ENCODE measurements around the gene ATP8A2.
"Not testable (repeated sequence)": the region's sequence is repeated elsewhere in the genome, so short reads cannot be mapped to it uniquely, and the experiment has no call there.

ATP8A2 gene

GRCh38 chr13:25774056-25774455 lies 402.3 kb downstream of the ATP8A2 start:
- H3K36me3 Mint-ChIP-seq (ENCODE audit: low read depth); H3K4me3 Mint-ChIP-seq; H3K27me3 Mint-ChIP-seq; H3K9me3 Mint-ChIP-seq; H3K27ac Mint-ChIP-seq; DNase-seq: not testable (repeated sequence)
- peaks cover 17% of the 10 kb centered on the region for H3K4me1 Mint-ChIP-seq (ENCODE audit: low read depth)

GRCh38 chr13:25775275-25775674 lies 403.5 kb downstream of the ATP8A2 start:
- Mint-ChIP-seq H3K9me3 (no peaks in the 10 kb centered on the region), H3K4me1 (ENCODE audit: low read depth) (peaks cover 17% of the 10 kb centered on the region), H3K27me3 (peaks cover 4% of the 10 kb centered on the region), H3K27ac (no peak overlapping the region), H3K4me3 (no peak overlapping the region), H3K36me3 (ENCODE audit: low read depth) (no peaks in the 10 kb centered on the region)
- DNase-seq: no peak

DNA sequence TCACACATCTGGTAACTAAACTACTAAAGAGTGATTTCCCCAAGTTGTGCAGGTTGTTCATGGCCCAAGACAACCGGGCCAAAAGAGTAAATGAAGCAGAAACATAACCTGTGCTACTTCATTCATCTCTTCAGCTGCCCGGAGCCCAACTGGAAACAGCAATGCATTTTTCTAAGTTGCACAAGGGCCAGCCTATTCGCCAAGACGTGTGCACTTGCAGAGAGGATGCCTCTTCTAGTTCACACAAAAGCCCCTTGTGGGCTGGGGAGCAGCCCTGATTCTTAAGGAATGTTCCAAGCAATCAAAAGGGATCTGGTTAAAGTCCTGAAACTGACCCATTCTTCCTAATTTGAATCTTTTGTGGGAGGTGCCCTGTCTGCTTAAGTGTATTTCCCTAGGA lies 404.2 kb downstream of the ATP8A2 start:
- DNase-seq: no peak
- peaks cover 15% of the 10 kb centered on the region for H3K4me1 Mint-ChIP-seq (ENCODE audit: low read depth)
- no peak overlapping the region for H3K27ac Mint-ChIP-seq
- peaks cover 4% of the 10 kb centered on the region for H3K27me3 Mint-ChIP-seq
- H3K9me3 Mint-ChIP-seq: no peaks in the 10 kb centered on the region
- no peak overlapping the region for H3K4me3 Mint-ChIP-seq
- H3K36me3 Mint-ChIP-seq (ENCODE audit: low read depth): no peaks in the 10 kb centered on the region

DNA sequence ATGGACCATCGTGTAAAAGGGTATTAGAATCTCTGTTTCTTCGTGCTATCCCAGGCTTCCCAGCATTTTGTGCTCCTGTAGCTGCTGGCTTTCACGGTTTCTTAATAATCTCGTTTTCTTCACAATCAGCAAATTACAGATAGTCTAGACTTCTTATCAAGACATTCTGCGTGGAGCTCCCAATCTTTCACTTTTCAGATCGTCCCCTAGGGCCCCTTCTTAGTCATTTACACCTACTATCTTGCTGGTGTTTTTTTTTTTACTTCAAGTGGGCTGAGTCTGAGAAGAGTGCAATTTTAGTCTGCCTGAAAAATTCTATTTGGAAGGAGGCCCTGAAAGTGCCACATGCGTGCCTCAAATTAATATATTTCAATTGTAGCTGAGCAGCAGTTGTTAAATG lies 404.9 kb downstream of the ATP8A2 start:
- Mint-ChIP-seq H3K36me3 (ENCODE audit: low read depth) (no peaks in the 10 kb centered on the region), H3K27ac (no peak overlapping the region), H3K9me3 (no peaks in the 10 kb centered on the region), H3K27me3 (peaks cover 4% of the 10 kb centered on the region), H3K4me3 (no peak overlapping the region), H3K4me1 (ENCODE audit: low read depth) (peaks cover 8% of the 10 kb centered on the region)
- DNase-seq: no peak

DNA sequence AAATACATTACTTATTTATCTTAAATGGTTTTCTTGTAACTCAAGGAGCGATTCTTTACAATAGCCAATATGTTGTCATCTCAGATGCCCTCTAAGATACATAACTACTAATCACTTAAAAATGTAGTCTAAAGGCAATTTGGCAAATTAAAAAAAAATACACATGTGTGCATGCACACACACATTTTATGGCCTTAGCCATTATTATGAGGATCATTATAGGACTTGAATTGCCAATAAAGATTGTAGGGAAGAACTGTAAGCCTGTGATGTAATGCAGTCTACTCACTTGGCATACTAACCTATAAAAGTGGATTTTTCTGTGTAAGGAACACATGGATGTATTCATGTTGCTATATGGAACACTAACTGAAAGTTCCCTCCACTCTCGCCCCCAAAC lies 405.7 kb downstream of the ATP8A2 start:
- H3K9me3 Mint-ChIP-seq: no peaks in the 10 kb centered on the region
- peaks cover 4% of the 10 kb centered on the region for H3K27me3 Mint-ChIP-seq
- H3K27ac Mint-ChIP-seq: no peak overlapping the region
- no peak for DNase-seq
- peaks cover 4% of the 10 kb centered on the region for H3K4me1 Mint-ChIP-seq (ENCODE audit: low read depth)
- H3K36me3 Mint-ChIP-seq (ENCODE audit: low read depth): no peaks in the 10 kb centered on the region
- H3K4me3 Mint-ChIP-seq: no peak overlapping the region

DNA sequence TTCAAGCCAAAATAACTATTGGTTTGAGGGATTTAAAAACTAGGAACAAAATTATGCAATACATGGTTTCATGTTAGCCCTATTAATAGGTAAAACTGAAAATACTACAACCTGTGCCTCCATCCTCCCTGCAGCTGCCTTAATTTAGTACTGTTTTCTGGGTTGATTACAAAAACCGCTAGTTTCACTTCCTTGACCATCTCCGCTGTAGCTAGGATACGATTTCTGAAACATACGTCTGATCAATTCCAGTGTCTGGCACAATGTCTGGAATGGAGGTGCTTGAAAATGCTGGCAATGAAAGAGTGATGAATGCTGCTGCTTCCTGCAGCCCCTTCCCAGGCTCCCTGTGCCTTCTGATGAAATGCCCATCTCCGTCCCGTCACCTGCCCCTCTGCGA lies 406.6 kb downstream of the ATP8A2 start:
- H3K4me1 Mint-ChIP-seq (ENCODE audit: low read depth): peaks cover 4% of the 10 kb centered on the region
- DNase-seq: no peak
- H3K9me3 Mint-ChIP-seq: no peaks in the 10 kb centered on the region
- H3K4me3 Mint-ChIP-seq: no peak overlapping the region
- H3K27me3 Mint-ChIP-seq: peaks cover 4% of the 10 kb centered on the region
- no peak overlapping the region for H3K27ac Mint-ChIP-seq
- H3K36me3 Mint-ChIP-seq (ENCODE audit: low read depth): no peaks in the 10 kb centered on the region

- no peak overlapping the region for H3K4me3 Mint-ChIP-seq
- H3K9me3 Mint-ChIP-seq: no peaks in the 10 kb centered on the region
- DNase-seq: no peak
- peaks cover 4% of the 10 kb centered on the region for H3K4me1 Mint-ChIP-seq (ENCODE audit: low read depth)
- no peak overlapping the region for H3K27ac Mint-ChIP-seq
- H3K27me3 Mint-ChIP-seq: peaks cover 4% of the 10 kb centered on the region
- no peaks in the 10 kb centered on the region for H3K36me3 Mint-ChIP-seq (ENCODE audit: low read depth)
Observed at GRCh38 chr13:25778808-25779305, 407.1 kb downstream of the ATP8A2 start.

DNA sequence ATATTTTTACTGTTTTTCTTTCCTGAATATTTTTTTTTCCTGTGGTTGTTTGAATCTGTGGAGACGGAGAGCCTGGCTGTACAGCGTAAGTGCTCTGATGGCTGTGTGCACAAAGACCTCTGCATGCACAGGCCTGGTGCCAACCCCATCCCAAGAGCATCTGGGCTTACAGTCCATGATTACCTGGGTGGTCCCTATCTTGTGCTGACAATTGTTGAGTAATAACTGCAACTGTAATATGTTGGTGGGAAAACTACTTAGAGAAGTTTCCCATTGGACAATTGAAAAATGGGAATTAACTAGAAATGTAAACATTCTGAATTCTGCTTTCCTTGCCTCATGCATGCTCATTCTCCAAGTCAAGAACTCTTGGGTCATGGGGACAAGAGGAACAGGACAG lies 411.3 kb downstream of the ATP8A2 start:
- Mint-ChIP-seq H3K4me3 (no peak overlapping the region), H3K36me3 (ENCODE audit: low read depth) (no peaks in the 10 kb centered on the region), H3K4me1 (ENCODE audit: low read depth) (no peaks in the 10 kb centered on the region), H3K27ac (no peak overlapping the region), H3K9me3 (no peaks in the 10 kb centered on the region), H3K27me3 (peaks cover 8% of the 10 kb centered on the region)
- DNase-seq: no peak

DNA sequence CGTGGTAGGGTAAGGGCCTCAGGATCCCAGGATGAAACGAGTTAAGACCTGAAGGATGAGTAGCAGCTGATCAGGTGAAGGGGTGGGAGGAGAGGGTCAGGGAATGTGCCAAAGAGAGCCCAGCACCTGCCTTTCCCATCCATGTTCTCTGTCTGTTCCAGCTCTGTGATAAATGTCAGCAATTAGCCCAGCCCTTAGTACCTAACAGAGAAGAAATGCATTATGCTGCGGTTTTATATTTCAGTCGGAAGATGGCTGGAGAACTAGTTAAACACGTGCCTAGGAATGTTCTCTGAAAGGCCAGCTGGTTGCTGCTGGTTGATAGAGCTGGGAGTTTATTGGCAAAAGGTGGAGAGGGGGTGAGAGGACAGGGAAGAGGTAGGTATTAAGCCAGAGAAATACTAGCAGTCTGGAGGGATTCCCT lies 411.8 kb downstream of the ATP8A2 start:
- H3K27ac Mint-ChIP-seq: no peak overlapping the region
- H3K4me3 Mint-ChIP-seq: no peak overlapping the region
- no peak for DNase-seq
- no peaks in the 10 kb centered on the region for H3K36me3 Mint-ChIP-seq (ENCODE audit: low read depth)
- H3K27me3 Mint-ChIP-seq: peaks cover 6% of the 10 kb centered on the region
- no peaks in the 10 kb centered on the region for H3K9me3 Mint-ChIP-seq
- no peaks in the 10 kb centered on the region for H3K4me1 Mint-ChIP-seq (ENCODE audit: low read depth)

DNA sequence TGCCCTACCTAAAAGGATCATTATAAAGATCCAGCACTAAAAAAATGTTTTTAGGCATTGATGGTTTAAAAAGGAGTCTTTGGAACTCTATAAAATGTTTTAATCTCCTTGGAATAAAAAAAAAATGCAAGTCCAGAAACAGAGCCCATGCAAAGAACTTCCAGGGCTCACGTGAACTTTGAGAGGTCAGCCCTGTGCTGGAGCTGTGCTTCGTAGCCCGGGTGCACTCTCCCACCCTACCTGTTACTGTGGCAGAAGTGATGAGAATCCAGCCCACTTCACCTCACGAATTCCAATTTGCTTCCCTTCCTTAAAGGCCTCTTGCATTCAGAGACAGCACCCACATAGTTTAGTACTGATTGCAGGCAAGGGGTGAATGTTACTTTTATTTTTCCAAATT lies 412.3 kb downstream of the ATP8A2 start:
- H3K27ac Mint-ChIP-seq: no peak overlapping the region
- no peaks in the 10 kb centered on the region for H3K4me1 Mint-ChIP-seq (ENCODE audit: low read depth)
- H3K36me3 Mint-ChIP-seq (ENCODE audit: low read depth): no peaks in the 10 kb centered on the region
- peaks cover 5% of the 10 kb centered on the region for H3K27me3 Mint-ChIP-seq
- no peak overlapping the region for H3K4me3 Mint-ChIP-seq
- no peaks in the 10 kb centered on the region for H3K9me3 Mint-ChIP-seq
- DNase-seq: no peak

DNA sequence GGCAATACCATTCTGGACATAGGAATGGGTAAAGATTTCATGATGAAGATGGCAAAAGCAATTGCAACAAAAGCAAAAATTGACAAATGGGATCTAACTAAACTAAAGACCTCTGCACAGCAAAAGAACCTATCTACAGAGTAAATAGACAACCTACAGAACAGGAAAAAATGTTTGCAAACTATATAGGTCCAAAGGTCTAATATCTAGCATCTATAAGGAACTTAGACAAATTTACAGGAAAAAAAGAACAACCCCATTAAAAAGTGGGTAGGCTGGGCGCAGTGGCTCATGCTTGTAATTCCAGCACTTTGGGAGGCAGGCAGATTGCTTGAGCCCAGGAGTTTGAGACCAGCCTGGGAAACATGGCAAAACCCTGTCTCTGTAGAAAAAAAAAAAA lies 418.4 kb downstream of the ATP8A2 start:
- not testable (repeated sequence) for H3K4me1 Mint-ChIP-seq (ENCODE audit: low read depth); H3K36me3 Mint-ChIP-seq (ENCODE audit: low read depth); H3K9me3 Mint-ChIP-seq; H3K27me3 Mint-ChIP-seq; H3K27ac Mint-ChIP-seq; H3K4me3 Mint-ChIP-seq; DNase-seq

GRCh38 chr13:25795277-25795676 lies 423.5 kb downstream of the ATP8A2 start:
- H3K27me3 Mint-ChIP-seq: no peaks in the 10 kb centered on the region
- H3K4me1 Mint-ChIP-seq (ENCODE audit: low read depth): no peaks in the 10 kb centered on the region
- H3K27ac Mint-ChIP-seq: no peak overlapping the region
- no peaks in the 10 kb centered on the region for H3K9me3 Mint-ChIP-seq
- no peak overlapping the region for H3K4me3 Mint-ChIP-seq
- H3K36me3 Mint-ChIP-seq (ENCODE audit: low read depth): no peaks in the 10 kb centered on the region
- no peak for DNase-seq

GRCh38 chr13:25796474-25796873 lies 424.7 kb downstream of the ATP8A2 start:
- H3K4me1 Mint-ChIP-seq (ENCODE audit: low read depth): no peaks in the 10 kb centered on the region
- H3K4me3 Mint-ChIP-seq: no peak overlapping the region
- H3K27me3 Mint-ChIP-seq: peaks cover 6% of the 10 kb centered on the region
- H3K27ac Mint-ChIP-seq: no peak overlapping the region
- no peaks in the 10 kb centered on the region for H3K36me3 Mint-ChIP-seq (ENCODE audit: low read depth)
- no peaks in the 10 kb centered on the region for H3K9me3 Mint-ChIP-seq
- DNase-seq: no peak

DNA sequence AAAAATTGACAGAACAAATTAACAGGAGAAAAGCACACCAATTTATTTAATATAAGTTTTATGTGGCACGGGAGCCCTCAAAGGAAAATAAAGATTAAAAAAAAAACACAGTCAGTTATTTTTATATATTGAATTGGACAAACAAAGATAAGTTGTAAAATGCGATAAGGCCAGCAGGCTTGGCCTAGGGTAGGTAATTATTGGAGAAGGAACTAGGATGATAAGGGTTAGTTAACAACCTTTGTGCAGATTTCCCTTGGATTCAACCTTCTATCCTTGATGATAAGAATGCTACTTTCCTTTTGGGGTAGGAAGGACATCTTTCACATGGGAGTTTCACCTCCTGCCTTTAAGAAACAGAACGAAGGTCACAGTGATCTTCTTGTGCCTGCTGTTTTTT lies 427.2 kb downstream of the ATP8A2 start:
- H3K9me3 Mint-ChIP-seq: peaks cover 3% of the 10 kb centered on the region
- H3K36me3 Mint-ChIP-seq (ENCODE audit: low read depth): no peaks in the 10 kb centered on the region
- no peak overlapping the region for H3K27ac Mint-ChIP-seq
- DNase-seq: no peak
- no peaks in the 10 kb centered on the region for H3K4me1 Mint-ChIP-seq (ENCODE audit: low read depth)
- no peak overlapping the region for H3K4me3 Mint-ChIP-seq
- peaks cover 18% of the 10 kb centered on the region for H3K27me3 Mint-ChIP-seq

DNA sequence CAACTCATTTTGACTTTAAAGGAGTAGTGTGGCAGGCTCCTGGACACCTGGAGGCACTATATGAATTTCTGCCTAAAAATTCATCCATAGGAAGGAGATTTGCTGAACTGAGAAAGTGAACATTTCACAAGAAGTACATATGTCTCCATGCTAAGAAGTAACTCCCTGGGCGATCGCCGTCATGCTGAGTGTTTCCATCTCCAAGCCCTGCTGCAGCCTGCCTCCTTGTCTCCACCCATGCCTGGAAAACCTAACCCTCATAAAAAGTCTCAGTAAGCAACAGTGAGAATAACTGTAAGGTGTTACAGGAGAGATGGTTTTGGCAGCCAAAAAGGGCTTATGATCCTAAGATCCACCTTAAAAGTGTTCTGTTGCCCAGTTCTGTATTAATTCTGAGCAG lies 428.7 kb downstream of the ATP8A2 start:
- H3K36me3 Mint-ChIP-seq (ENCODE audit: low read depth): no peaks in the 10 kb centered on the region
- H3K27me3 Mint-ChIP-seq: peaks cover 23% of the 10 kb centered on the region
- H3K4me3 Mint-ChIP-seq: no peak overlapping the region
- H3K9me3 Mint-ChIP-seq: peaks cover 3% of the 10 kb centered on the region
- H3K4me1 Mint-ChIP-seq (ENCODE audit: low read depth): no peaks in the 10 kb centered on the region
- DNase-seq: no peak
- H3K27ac Mint-ChIP-seq: no peak overlapping the region

DNA sequence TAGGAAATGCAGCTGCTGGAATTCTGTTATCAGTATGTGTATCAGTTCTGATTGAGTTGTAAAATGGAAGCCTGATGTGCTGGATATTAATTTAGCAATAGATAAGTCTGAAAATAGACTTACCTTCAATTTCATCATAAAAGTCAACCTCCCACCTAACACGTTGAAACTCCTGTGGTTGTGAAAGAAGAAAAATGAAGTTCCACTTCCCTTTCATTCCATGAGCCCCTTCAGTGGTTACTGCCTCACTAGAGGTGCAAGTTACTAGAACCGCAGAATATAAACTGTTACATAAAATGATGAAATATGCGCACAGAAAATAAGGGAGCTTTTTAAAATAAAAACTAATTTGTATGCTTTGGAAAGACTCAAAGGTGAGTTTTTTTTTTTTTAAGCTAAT lies 430.8 kb downstream of the ATP8A2 start:
- Mint-ChIP-seq H3K27ac (no peak overlapping the region), H3K27me3 (peaks cover 23% of the 10 kb centered on the region), H3K9me3 (peaks cover 8% of the 10 kb centered on the region), H3K4me1 (ENCODE audit: low read depth) (peaks cover 10% of the 10 kb centered on the region), H3K36me3 (ENCODE audit: low read depth) (no peaks in the 10 kb centered on the region), H3K4me3 (no peak overlapping the region)
- DNase-seq: no peak

Data from activated T-cell treated with anti-CD3 and anti-CD28 coated beads, Interleukin-2, amount 50 U/mL, for 24 hours (primary cell).